H54 (cell line): Measurements from ENCODE around the gene VSIG10.

Experiments
- DNase-seq: peaks from one replicate; pipeline ENCODE4 v3.0.0; 2011; ENCODE audit warnings: low spot score, mixed read lengths; ENCODE audit not compliant: insufficient read length
- FAIRE-seq: peaks from 3 replicates; lab custom pipeline; 2011; peaks lifted over from hg19 to GRCh38; lab: Jason Lieb, UNC
- POLR2A ChIP-seq: IDR thresholded peaks from 2 replicates; pipeline ENCODE4 v1.6.1; 2011; ENCODE audit warnings: low read depth, mild to moderate bottlenecking, low read length

Gene VSIG10

GRCh38 chr12:118060301-118061010 is 43.4 kb downstream of the VSIG10 start:
- DNase-seq (peak; percentile 45), FAIRE-seq (no peak)

GRCh38 chr12:118059341-118060191 is 44.2 kb downstream of the VSIG10 start:
- no peak for DNase-seq
- FAIRE-seq = no peak
- no peak for TF ChIP-seq POLR2A

More at GRCh38 chr12:118060301-118061010, 43.4 kb downstream of the VSIG10 start:
- TF ChIP-seq POLR2A = no peak

GRCh38 chr12:118058881-118059280 is 44.9 kb downstream of the VSIG10 start:
- TF ChIP-seq POLR2A = no peak
- FAIRE-seq = no peak
- no peak for DNase-seq

GRCh38 chr12:118058227-118058626 is 45.6 kb downstream of the VSIG10 start:
- no peak for TF ChIP-seq POLR2A
- no peak for FAIRE-seq
- DNase-seq = no peak

GRCh38 chr12:118055865-118056773 is 47.7 kb downstream of the VSIG10 start:
- FAIRE-seq (no peak), DNase-seq (no peak)
- TF ChIP-seq POLR2A = no peak

- TF ChIP-seq POLR2A = no peak
- FAIRE-seq = no peak
Observed at GRCh38 chr12:118055144-118055557, 48.7 kb downstream of the VSIG10 start.

GRCh38 chr12:118053071-118053985 is 50.5 kb downstream of the VSIG10 start:
- DNase-seq (no peak), FAIRE-seq (no peak)
- TF ChIP-seq POLR2A = no peak

More at GRCh38 chr12:118055144-118055557, 48.7 kb downstream of the VSIG10 start:
- no peak for DNase-seq

GRCh38 chr12:118052324-118053070 is 51.3 kb downstream of the VSIG10 start:
- DNase-seq (peak; percentile 84), FAIRE-seq (peak; percentile 99)
- TF ChIP-seq POLR2A = no peak

- no peak for TF ChIP-seq POLR2A
- no peak for FAIRE-seq
- DNase-seq = no peak
Observed at GRCh38 chr12:118050972-118051910, 52.6 kb downstream of the VSIG10 start.

- no peak for TF ChIP-seq POLR2A
- DNase-seq = no peak
- no peak for FAIRE-seq
Observed at GRCh38 chr12:118046430-118046829, 57.4 kb downstream of the VSIG10 start.

- FAIRE-seq (no peak), DNase-seq (no peak)
- TF ChIP-seq POLR2A = no peak
Observed at GRCh38 chr12:118044577-118044976, 59.2 kb downstream of the VSIG10 start.
